Keratinocyte (primary cell): ENCODE data around the gene CGB5. TPM values are rescaled to one million over a fixed set of nuclear protein-coding genes. Genes with fewer than 3 reads are reported as not detected.

Source experiments
- DNase-seq: peaks from one replicate; pipeline ENCODE4 v3.0.0-alpha.2; 2011; ENCODE audit warnings: low read depth, missing footprints, low spot score
- FAIRE-seq: peaks from 2 replicates; lab custom pipeline; 2011; peaks lifted over from hg19 to GRCh38; lab: Jason Lieb, UNC
- H2AFZ ChIP-seq: 2 replicates; pipeline ENCODE4 v1.6.0; 2012; ENCODE audit warnings: low read length, control low read depth, inconsistent platforms; ENCODE audit not compliant: control insufficient read depth
- H3K27ac ChIP-seq: 2 replicates; pipeline ENCODE4 v1.5.1; 2011; ENCODE audit warnings: low read length; ENCODE audit not compliant: control insufficient read depth, insufficient read depth
- H3K27me3 ChIP-seq: 3 replicates; pipeline ENCODE4 v1.6.0; 2011; ENCODE audit warnings: low read length; ENCODE audit not compliant: control insufficient read depth, insufficient read depth; ENCODE audit errors: extremely low read depth
- H3K36me3 ChIP-seq, 2 experiments: 2 replicates in 1 of 2; 3 replicates in 1 of 2; pipeline ENCODE4 v1.5.1; 2011; ENCODE audit warnings: low read length in 2 of 2, mild to moderate bottlenecking in 1 of 2; ENCODE audit not compliant: control insufficient read depth in 2 of 2, insufficient read depth in 2 of 2; ENCODE audit errors: extremely low read depth in 1 of 2
- H3K4me1 ChIP-seq: 3 replicates; pipeline ENCODE4 v1.5.1; 2011; ENCODE audit warnings: low read length; ENCODE audit not compliant: control insufficient read depth, insufficient read depth; ENCODE audit errors: extremely low read depth
- H3K4me2 ChIP-seq: 3 replicates; pipeline ENCODE4 v1.6.0; 2011; ENCODE audit warnings: low read depth, low read length; ENCODE audit not compliant: control insufficient read depth, insufficient read depth; ENCODE audit errors: extremely low read depth
- H3K4me3 ChIP-seq, 3 experiments: fragments of 200-600 bp in 1 of 3; sonication (generic) in 1 of 3; 2 replicates in 2 of 3; 3 replicates in 1 of 3; pipeline ENCODE4 v1.5.1; 2011 to 2016; ENCODE audit warnings: low read length in 3 of 3, mild to moderate bottlenecking in 3 of 3, control low read depth in 2 of 3, inconsistent platforms in 1 of 3, low read depth in 1 of 3, mixed read lengths in 1 of 3, mixed run types in 1 of 3, moderate library complexity in 1 of 3; ENCODE audit not compliant: control insufficient read depth in 2 of 3, insufficient read depth in 2 of 3; ENCODE audit errors: extremely low read depth in 1 of 3
- H3K79me2 ChIP-seq: 2 replicates; pipeline ENCODE4 v1.6.0; 2012; ENCODE audit warnings: low read length; ENCODE audit not compliant: control insufficient read depth, insufficient read depth
- H3K9ac ChIP-seq: 3 replicates; pipeline ENCODE4 v1.6.0; 2011; ENCODE audit warnings: low read length; ENCODE audit not compliant: control insufficient read depth, insufficient read depth; ENCODE audit errors: extremely low read depth
- H3K9me1 ChIP-seq: 3 replicates; pipeline ENCODE4 v1.6.0; 2011; ENCODE audit warnings: low read length; ENCODE audit not compliant: control insufficient read depth, insufficient read depth; ENCODE audit errors: extremely low read depth
- H3K9me3 ChIP-seq: 2 replicates; pipeline ENCODE4 v1.5.1; 2012; ENCODE audit warnings: low read depth, low read length; ENCODE audit not compliant: control insufficient read depth
- H4K20me1 ChIP-seq: 3 replicates; pipeline ENCODE4 v1.6.0; 2011; ENCODE audit warnings: low read length; ENCODE audit not compliant: control insufficient read depth, insufficient read depth; ENCODE audit errors: extremely low read depth
- EZH2 ChIP-seq: IDR thresholded peaks from one replicate; pipeline ENCODE4 v1.6.1; 2012; ENCODE audit warnings: inconsistent platforms, mild to moderate bottlenecking, low read length, moderate library complexity
- dilution Hi-C: fragments of 300-500 bp; cut with MboI; formaldehyde crosslinking; loops from one replicate; pipeline ENCODE4 v1.7.0; 2020; ENCODE audit warnings: low sequenced_read_pairs; ENCODE audit not compliant: extremely low pct_ligation_motif_present
- polyA plus RNA-seq, 5 experiments: library from polyadenylated mRNA; depleted of rRNA in 3 of 5; stranded (reverse) in 3 of 5; stranded (forward) in 1 of 5; unstranded in 1 of 5; fragments of >200 nt; gene quantifications; 1 replicate in 1 of 5; 2 replicates in 3 of 5; 3 replicates in 1 of 5; pipeline versions ENCODE4 v1.2.1 to v1.2.3, GENCODE V29; 2011 to 2012; ENCODE audit warnings: missing spikeins in 2 of 5, low read depth in 1 of 5, low replicate concordance in 1 of 5
- small RNA-seq, 3 experiments: library from RNA; depleted of rRNA; stranded (forward); fragments of <200 nt; gene quantifications; one replicate each; pipeline ENCODE3, GENCODE V24; 2012; ENCODE audit warnings: low read depth in 3 of 3, low replicate concordance in 1 of 3; ENCODE audit not compliant: insufficient read length in 3 of 3
- TF ChIP-seq, protein P1 (sequence below), 3 experiments: IDR thresholded peaks in 1 of 3; conservative IDR thresholded peaks in 1 of 3; optimal IDR thresholded peaks in 1 of 3; 2 replicates in 2 of 3; 3 replicates in 1 of 3; pipeline versions ENCODE3 to v1.5.1; 2011; ENCODE audit warnings: low read length in 3 of 3, mild to moderate bottlenecking in 3 of 3, moderate library complexity in 2 of 3, control low read depth in 1 of 3, inconsistent platforms in 1 of 3; ENCODE audit not compliant: insufficient read depth in 2 of 3; ENCODE audit errors: extremely low read depth in 1 of 3

The CGB5 gene
- polyA plus RNA-seq, 1 donor (not counting 4 experiments of a cell fraction or from before 2014, with no cell fraction given) = 0.21 TPM

DNA sequence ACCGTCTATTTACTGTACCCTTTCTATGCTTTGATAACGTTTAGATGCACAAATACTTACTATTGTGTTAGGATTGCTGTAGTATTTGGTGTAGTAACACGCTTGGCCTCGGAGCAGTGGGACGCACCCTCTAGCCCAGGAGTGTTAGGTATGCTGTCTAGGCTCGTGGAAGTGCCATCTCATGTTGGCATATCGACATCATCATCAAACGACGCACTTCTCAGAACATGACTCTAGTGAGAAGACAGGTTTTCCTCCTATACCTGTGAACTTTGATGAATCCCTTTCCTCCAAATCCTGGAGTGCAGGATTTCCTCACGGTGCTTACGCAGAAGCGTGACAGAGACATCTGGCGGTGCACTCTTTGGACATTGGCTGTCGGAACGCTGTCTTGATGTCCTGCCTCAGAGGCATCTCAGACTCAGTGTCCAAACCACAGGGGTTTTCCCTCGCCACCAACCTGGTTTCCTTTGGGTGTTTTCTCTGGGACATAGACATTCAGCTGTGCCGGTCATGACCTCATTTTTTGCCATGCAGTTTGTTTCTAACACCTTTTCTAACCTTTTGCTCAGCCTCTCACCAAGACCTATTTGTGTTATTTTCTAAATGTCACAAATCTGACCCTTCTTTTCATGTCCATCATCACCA is 47.9 kb downstream of the CGB5 start:
- H3K79me2 ChIP-seq = peaks cover 82% of the 10 kb centered on the region
- no peak for FAIRE-seq
- no peak overlapping the region for H3K4me3 ChIP-seq
- peaks cover 30% of the 10 kb centered on the region for H4K20me1 ChIP-seq
- H3K27me3 ChIP-seq = no peaks in the 10 kb centered on the region
- H2AFZ ChIP-seq = no peak overlapping the region
- TF ChIP-seq, protein P1, sequence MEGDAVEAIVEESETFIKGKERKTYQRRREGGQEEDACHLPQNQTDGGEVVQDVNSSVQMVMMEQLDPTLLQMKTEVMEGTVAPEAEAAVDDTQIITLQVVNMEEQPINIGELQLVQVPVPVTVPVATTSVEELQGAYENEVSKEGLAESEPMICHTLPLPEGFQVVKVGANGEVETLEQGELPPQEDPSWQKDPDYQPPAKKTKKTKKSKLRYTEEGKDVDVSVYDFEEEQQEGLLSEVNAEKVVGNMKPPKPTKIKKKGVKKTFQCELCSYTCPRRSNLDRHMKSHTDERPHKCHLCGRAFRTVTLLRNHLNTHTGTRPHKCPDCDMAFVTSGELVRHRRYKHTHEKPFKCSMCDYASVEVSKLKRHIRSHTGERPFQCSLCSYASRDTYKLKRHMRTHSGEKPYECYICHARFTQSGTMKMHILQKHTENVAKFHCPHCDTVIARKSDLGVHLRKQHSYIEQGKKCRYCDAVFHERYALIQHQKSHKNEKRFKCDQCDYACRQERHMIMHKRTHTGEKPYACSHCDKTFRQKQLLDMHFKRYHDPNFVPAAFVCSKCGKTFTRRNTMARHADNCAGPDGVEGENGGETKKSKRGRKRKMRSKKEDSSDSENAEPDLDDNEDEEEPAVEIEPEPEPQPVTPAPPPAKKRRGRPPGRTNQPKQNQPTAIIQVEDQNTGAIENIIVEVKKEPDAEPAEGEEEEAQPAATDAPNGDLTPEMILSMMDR (optimal IDR thresholded peaks at IDR 0.05 in 1 of 3, IDR thresholded peaks at IDR 0.05 in 1 of 3, conservative IDR thresholded peaks at IDR 0.05 in 1 of 3; ENCODE audit: extremely low read depth in 1 of 3, insufficient read depth in 2 of 3, low read length in 3 of 3) = no peak
- TF ChIP-seq EZH2 = no peak
- no peaks in the 10 kb centered on the region for H3K9me3 ChIP-seq
- H3K36me3 ChIP-seq = peaks cover 32 to 55% of the 10 kb centered on the region in 2 experiments
- H3K4me2 ChIP-seq = no peak overlapping the region
- H3K9me1 ChIP-seq = no peaks in the 10 kb centered on the region
- H3K9ac ChIP-seq = no peak overlapping the region
- no peak overlapping the region for H3K27ac ChIP-seq
- H3K4me1 ChIP-seq = peaks cover 9% of the 10 kb centered on the region
- dilution Hi-C loops = no loop called here
- no peak for DNase-seq

DNA sequence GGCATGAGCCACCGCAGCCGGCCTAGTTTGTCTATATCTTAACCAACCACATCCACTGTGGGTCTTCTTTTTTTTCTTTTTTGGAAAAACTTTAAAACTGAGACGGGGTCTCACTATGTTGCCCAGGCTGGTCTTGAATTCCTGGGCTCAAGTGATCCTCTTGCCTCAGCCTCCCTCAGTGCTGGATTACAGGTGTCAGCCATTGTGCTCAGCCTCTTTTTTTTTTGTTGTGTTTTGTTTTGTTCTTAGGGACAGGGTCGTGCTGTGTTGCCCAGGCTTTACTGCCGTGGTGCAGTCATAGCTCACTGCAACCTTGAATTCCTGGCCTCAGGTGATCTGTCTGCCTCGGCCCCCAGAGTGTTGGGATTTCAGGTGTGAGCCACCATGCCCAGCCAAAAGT is 49.0 kb downstream of the CGB5 start:
- no peak overlapping the region for H3K27ac ChIP-seq
- peaks cover 70% of the 10 kb centered on the region for H3K79me2 ChIP-seq
- H3K4me1 ChIP-seq = no peaks in the 10 kb centered on the region
- H3K36me3 ChIP-seq = peaks cover 30 to 54% of the 10 kb centered on the region in 2 experiments
- DNase-seq = no peak
- no peak overlapping the region for H2AFZ ChIP-seq
- no peak overlapping the region for H3K4me2 ChIP-seq
- no peaks in the 10 kb centered on the region for H3K9me3 ChIP-seq
- dilution Hi-C loops = no loop called here
- no peak for FAIRE-seq
- no peaks in the 10 kb centered on the region for H3K27me3 ChIP-seq
- TF ChIP-seq, protein P1 (optimal IDR thresholded peaks at IDR 0.05 in 1 of 3, IDR thresholded peaks at IDR 0.05 in 1 of 3, conservative IDR thresholded peaks at IDR 0.05 in 1 of 3; ENCODE audit: extremely low read depth in 1 of 3, insufficient read depth in 2 of 3, low read length in 3 of 3) = no peak
- no peak for TF ChIP-seq EZH2
- no peak overlapping the region for H3K9ac ChIP-seq
- peaks cover 27% of the 10 kb centered on the region for H4K20me1 ChIP-seq
- no peaks in the 10 kb centered on the region for H3K9me1 ChIP-seq
- H3K4me3 ChIP-seq = no peak overlapping the region

Small RNA genes lying within 50 kb of the gene (small RNA-seq; reads per million reads assigned to genes)
- 0 reads per million in 3 experiments for gene MIR6798
- gene RN7SL708P = 0 reads per million in 3 experiments

Other genes with a start within 250 kb of the CGB5 start
- 19.0 to 27.3 TPM (median 20.4 TPM) in 3 replicates for gene BCAT2, start 232.8 kb upstream of the CGB5 start, polyA plus RNA-seq
- 0.92 to 1.2 TPM (median 1.0 TPM) in 3 replicates for gene HSD17B14, start 207.4 kb upstream of the CGB5 start, polyA plus RNA-seq
- 1.2 to 2.2 TPM (median 1.8 TPM) in 3 replicates for gene PLEKHA4, start 175.2 kb upstream of the CGB5 start, polyA plus RNA-seq
- gene PPP1R15A, start 171.4 kb upstream of the CGB5 start, polyA plus RNA-seq = 23.6 to 36.6 TPM (median 32.5 TPM) in 3 replicates
- not detected in 3 replicates for gene TULP2, start 145.1 kb upstream of the CGB5 start, polyA plus RNA-seq
- 44.3 to 65.1 TPM (median 59.2 TPM) in 3 replicates for gene NUCB1, start 143.5 kb upstream of the CGB5 start, polyA plus RNA-seq
- gene DHDH, start 110.1 kb upstream of the CGB5 start, polyA plus RNA-seq = 0.45 to 1.8 TPM (median 0.52 TPM) in 3 replicates
- 75.3 to 139 TPM (median 113 TPM) in 3 replicates for gene BAX, start 89.0 kb upstream of the CGB5 start, polyA plus RNA-seq
- gene FTL, start 78.5 kb upstream of the CGB5 start, polyA plus RNA-seq = 805 to 2,115 TPM (median 838 TPM) in 3 replicates
- gene GYS1, start 50.5 kb upstream of the CGB5 start, polyA plus RNA-seq = 46.5 to 61.9 TPM (median 58.6 TPM) in 3 replicates
- 126 to 162 TPM (median 141 TPM) in 3 replicates for gene RUVBL2, start 50.0 kb upstream of the CGB5 start, polyA plus RNA-seq
- gene LHB, start 26.8 kb upstream of the CGB5 start, polyA plus RNA-seq = 0.33 to 0.44 TPM in 2 of 3 replicates, not detected in the other
- not detected in 3 replicates for gene CGB3, start 19.5 kb upstream of the CGB5 start, polyA plus RNA-seq
- gene CGB2, start 12.0 kb upstream of the CGB5 start, polyA plus RNA-seq = not detected in 3 replicates
- not detected in 3 replicates for gene CGB1, start 7.0 kb upstream of the CGB5 start, polyA plus RNA-seq
- gene CGB8, start 5.3 kb downstream of the CGB5 start, polyA plus RNA-seq = not detected in 3 replicates
- gene CGB7, start 13.9 kb downstream of the CGB5 start, polyA plus RNA-seq = 0.92 to 4.1 TPM (median 1.2 TPM) in 3 replicates
- gene NTF4, start 21.0 kb downstream of the CGB5 start, polyA plus RNA-seq = 5.5 to 14.4 TPM (median 8.3 TPM) in 3 replicates
- gene KCNA7, start 28.9 kb downstream of the CGB5 start, polyA plus RNA-seq = not detected in 3 replicates
- 116 to 186 TPM (median 149 TPM) in 3 replicates for gene SNRNP70, start 41.6 kb downstream of the CGB5 start, polyA plus RNA-seq
- 1.6 to 2.8 TPM (median 1.7 TPM) in 3 replicates for gene LIN7B, start 70.5 kb downstream of the CGB5 start, polyA plus RNA-seq
- 0.54 to 0.98 TPM (median 0.71 TPM) in 3 replicates for gene C19orf73, start 75.3 kb downstream of the CGB5 start, polyA plus RNA-seq
- 3.0 to 3.4 TPM (median 3.1 TPM) in 3 replicates for gene PPFIA3, start 75.7 kb downstream of the CGB5 start, polyA plus RNA-seq
- 0.03 to 0.08 TPM in 2 of 3 replicates, not detected in the other for gene HRC, start 111.5 kb downstream of the CGB5 start, polyA plus RNA-seq
- 16.1 to 23.3 TPM (median 16.1 TPM) in 3 replicates for gene TRPM4, start 113.9 kb downstream of the CGB5 start, polyA plus RNA-seq